A673 (cell line): ENCODE data around the gene ALAS2. TPM values are rescaled to one million over a fixed set of nuclear protein-coding genes. Genes with fewer than 3 reads are reported as not detected.

Source experiments
- BruUV-seq: library from RNA; stranded (reverse); fragments of 400-500 nt; replicated peaks from 2 replicates; lab custom pipeline; 2021; lab: Mats Ljungman, UMichigan
- CTCF ChIA-PET: fragments of 300-600 bp; sonication (Branson Sonifier 250); formaldehyde crosslinking; loops from one replicate; lab custom pipeline; 2022; ENCODE audit warnings: antibody characterized with exemption; lab: Charles Lee
- POLR2A ChIA-PET: fragments of 300-600 bp; sonication (Branson Sonifier 250); formaldehyde crosslinking; loops from one replicate; lab custom pipeline; 2022; ENCODE audit warnings: antibody characterized with exemption; ENCODE audit not compliant: low non-redundant PET; lab: Charles Lee
- DNase-seq: peaks from one replicate; pipeline ENCODE4 v3.0.0-alpha.2; 2015; ENCODE audit warnings: low spot score
- H3K27ac ChIP-seq: fragments of 200-600 bp; sonication (generic); 2 replicates; pipeline ENCODE4 v1.5.1; 2016; ENCODE audit warnings: mixed run types, low read depth, mild to moderate bottlenecking, mixed read lengths, antibody characterized with exemption, low read length; ENCODE audit not compliant: poor library complexity, severe bottlenecking
- H3K27me3 ChIP-seq: fragments of 200-600 bp; sonication (generic); replicated peaks from 2 replicates; pipeline ENCODE4 v1.6.1; 2017; ENCODE audit warnings: mixed run types, low read depth, mild to moderate bottlenecking, mixed read lengths, antibody characterized with exemption, low read length; ENCODE audit not compliant: insufficient read depth, poor library complexity
- H3K36me3 ChIP-seq: fragments of 200-600 bp; sonication (generic); 2 replicates; pipeline ENCODE4 v1.6.1; 2016; ENCODE audit warnings: mixed run types, mild to moderate bottlenecking, mixed read lengths, antibody characterized with exemption, low read length; ENCODE audit not compliant: insufficient read depth, poor library complexity, severe bottlenecking
- H3K4me1 ChIP-seq: fragments of 200-600 bp; sonication (generic); 2 replicates; pipeline ENCODE4 v1.6.1; 2017; ENCODE audit warnings: mixed run types, mild to moderate bottlenecking, mixed read lengths, antibody characterized with exemption, low read length; ENCODE audit not compliant: insufficient read depth, poor library complexity, severe bottlenecking
- H3K4me3 ChIP-seq: fragments of 200-600 bp; sonication (generic); 2 replicates; pipeline ENCODE4 v1.5.1; 2016; ENCODE audit warnings: low read depth, mixed run types, mild to moderate bottlenecking, mixed read lengths, low read length; ENCODE audit not compliant: poor library complexity, severe bottlenecking
- H3K9me3 ChIP-seq: fragments of 200-600 bp; sonication (generic); 2 replicates; pipeline ENCODE4 v1.6.1; 2016; ENCODE audit warnings: mixed run types, low read depth, mild to moderate bottlenecking, mixed read lengths, antibody characterized with exemption, low read length; ENCODE audit not compliant: poor library complexity, severe bottlenecking
- EZH2 ChIP-seq: fragments of 200-600 bp; sonication (generic); IDR thresholded peaks from 2 replicates; pipeline ENCODE4 v1.6.1; 2017; ENCODE audit warnings: borderline replicate concordance, low read depth, mild to moderate bottlenecking, mixed read lengths, antibody characterized with exemption, low read length; ENCODE audit not compliant: poor library complexity, severe bottlenecking
- intact Hi-C: fragments of 100-400 bp; cut with micrococcal nuclease; formaldehyde crosslinking; loops from one replicate; pipeline ENCODE4 v1.10.0; 2022; ENCODE audit not compliant: unreplicated experiment
- total RNA-seq: library from RNA; stranded (reverse); gene quantifications from 2 replicates; pipeline ENCODE4 v1.2.3, GENCODE V29; 2021
- TF ChIP-seq, protein P1 (sequence below): fragments of 300-800, 200-600 bp; sonication (generic); conservative IDR thresholded peaks from 2 replicates; pipeline ENCODE4 v1.5.1; 2017; ENCODE audit warnings: low read depth, mild to moderate bottlenecking, antibody characterized with exemption, low read length, moderate library complexity, mixed read lengths

Gene ALAS2
- total RNA-seq, 1 experiment from 2014 or later, result not detected

- no TSS peak for BruUV-seq
- no peak for DNase-seq
- Histone ChIP-seq H3K9me3 (no peaks in the 10 kb centered on the region), H3K27ac (no peak overlapping the region), H3K4me1 (no peaks in the 10 kb centered on the region), H3K4me3 (no peak overlapping the region), H3K27me3 (no peaks in the 10 kb centered on the region), H3K36me3 (no peaks in the 10 kb centered on the region)
- intact Hi-C loops, result no loop called here
- no peak for TF ChIP-seq EZH2
- TF ChIP-seq, protein P1, sequence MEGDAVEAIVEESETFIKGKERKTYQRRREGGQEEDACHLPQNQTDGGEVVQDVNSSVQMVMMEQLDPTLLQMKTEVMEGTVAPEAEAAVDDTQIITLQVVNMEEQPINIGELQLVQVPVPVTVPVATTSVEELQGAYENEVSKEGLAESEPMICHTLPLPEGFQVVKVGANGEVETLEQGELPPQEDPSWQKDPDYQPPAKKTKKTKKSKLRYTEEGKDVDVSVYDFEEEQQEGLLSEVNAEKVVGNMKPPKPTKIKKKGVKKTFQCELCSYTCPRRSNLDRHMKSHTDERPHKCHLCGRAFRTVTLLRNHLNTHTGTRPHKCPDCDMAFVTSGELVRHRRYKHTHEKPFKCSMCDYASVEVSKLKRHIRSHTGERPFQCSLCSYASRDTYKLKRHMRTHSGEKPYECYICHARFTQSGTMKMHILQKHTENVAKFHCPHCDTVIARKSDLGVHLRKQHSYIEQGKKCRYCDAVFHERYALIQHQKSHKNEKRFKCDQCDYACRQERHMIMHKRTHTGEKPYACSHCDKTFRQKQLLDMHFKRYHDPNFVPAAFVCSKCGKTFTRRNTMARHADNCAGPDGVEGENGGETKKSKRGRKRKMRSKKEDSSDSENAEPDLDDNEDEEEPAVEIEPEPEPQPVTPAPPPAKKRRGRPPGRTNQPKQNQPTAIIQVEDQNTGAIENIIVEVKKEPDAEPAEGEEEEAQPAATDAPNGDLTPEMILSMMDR, result no peak
- ChIA-PET CTCF (no interaction called here), POLR2A (no interaction called here)
These were observed 65.8 kb downstream of the ALAS2 start for GRCh38 chrX:54964766-54965497.

DNA sequence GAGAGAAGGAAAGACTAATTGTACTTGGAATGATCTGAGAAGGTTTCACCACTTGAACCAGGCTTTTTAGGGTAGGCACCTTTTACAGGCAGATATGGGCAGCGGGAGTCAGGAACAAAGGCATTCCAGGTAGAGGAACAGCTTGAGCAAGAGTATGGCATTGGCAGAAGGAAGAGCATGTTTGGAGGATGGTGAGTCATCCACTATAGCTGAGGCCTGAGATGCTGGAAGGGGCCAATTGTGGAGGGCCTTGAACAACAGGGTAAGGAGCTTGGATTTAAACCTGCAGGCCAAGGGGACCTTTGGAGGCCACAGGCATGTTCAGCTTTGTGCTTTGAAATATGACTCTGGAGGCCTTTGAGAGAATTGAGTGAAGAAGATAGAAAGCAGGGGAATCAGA is 69.0 kb downstream of the ALAS2 start:
- intact Hi-C loops, result no loop called here
- CTCF ChIA-PET, result no interaction called here
- Histone ChIP-seq H3K27me3 (no peaks in the 10 kb centered on the region), H3K4me1 (no peaks in the 10 kb centered on the region), H3K9me3 (no peaks in the 10 kb centered on the region), H3K27ac (no peak overlapping the region), H3K4me3 (no peak overlapping the region), H3K36me3 (no peaks in the 10 kb centered on the region)
- POLR2A ChIA-PET, result no interaction called here
- no TSS peak for BruUV-seq
- no peak for DNase-seq
- TF ChIP-seq, protein P1, result no peak
- no peak for TF ChIP-seq EZH2

Other genes with a start within 250 kb of the ALAS2 start
- gene ITIH6, start 232.7 kb downstream of the ALAS2 start, total RNA-seq, result not detected in 2 replicates
- gene MAGED2, start 223.2 kb downstream of the ALAS2 start, total RNA-seq, result 102 and 113 TPM in 2 replicates
- 24.3 and 28.2 TPM in 2 replicates for gene TRO, start 110.2 kb downstream of the ALAS2 start, total RNA-seq
- not detected in 2 replicates for gene PFKFB1, start 36.8 kb downstream of the ALAS2 start, total RNA-seq
- gene APEX2, start 30.6 kb downstream of the ALAS2 start, total RNA-seq, result 23.5 and 27.5 TPM in 2 replicates
- gene PAGE2B, start 44.1 kb upstream of the ALAS2 start, total RNA-seq, result not detected in 2 replicates
- not detected in 2 replicates for gene PAGE2, start 58.0 kb upstream of the ALAS2 start, total RNA-seq
- gene PAGE5, start 189.4 kb upstream of the ALAS2 start, total RNA-seq, result not detected in 2 replicates
- not detected in 2 replicates for gene PAGE3, start 233.9 kb upstream of the ALAS2 start, total RNA-seq